Tibial nerve (tissue), 4 donors: ENCODE measurements around the gene MS4A10.

Source experiments
- CTCF ChIP-seq, 5 experiments: fragments of 200-600 bp in 3 of 5; fragments of 450-650 bp in 2 of 5; sonication (generic) in 3 of 5; IDR thresholded peaks; one replicate each; pipeline ENCODE4 v1.5.1; 2016 to 2019; ENCODE audit warnings: antibody characterized with exemption in 5 of 5, mild to moderate bottlenecking in 3 of 5, moderate library complexity in 2 of 5
- EP300 ChIP-seq, 2 donors: sonication (generic); formaldehyde crosslinking; IDR thresholded peaks; one replicate each; pipeline ENCODE4 v1.6.1; 2017; ENCODE audit warnings: antibody characterized with exemption in 2 of 2, mild to moderate bottlenecking in 1 of 2
- POLR2A ChIP-seq, 2 donors: fragments of 450-650 bp; IDR thresholded peaks; one replicate each; pipeline ENCODE4 v1.6.1; 2017; ENCODE audit warnings: antibody characterized with exemption in 2 of 2, mild to moderate bottlenecking in 2 of 2, moderate library complexity in 2 of 2

- TF ChIP-seq CTCF (IDR thresholded peaks at IDR 0.05) (no peak), POLR2A (IDR thresholded peaks at IDR 0.05) (no peak), EP300 (IDR thresholded peaks at IDR 0.05) (no peak)
Observed at GRCh38 chr11:60771146-60771545, 14.0 kb upstream of the MS4A10 start.
